DND-41 (cell line): ENCODE data around the gene TEKT1.

Experiments used
- EZH2 ChIP-seq: IDR thresholded peaks from 3 replicates; pipeline ENCODE4 v1.6.1; 2012; ENCODE audit warnings: borderline replicate concordance, low read depth, mild to moderate bottlenecking, moderate library complexity, low read length, inconsistent platforms; ENCODE audit not compliant: severe bottlenecking
- TF ChIP-seq, protein P1 (sequence below): IDR thresholded peaks from 2 replicates; pipeline ENCODE4 v1.5.1; 2012; ENCODE audit warnings: borderline replicate concordance, low read length, moderate library complexity, mild to moderate bottlenecking; ENCODE audit not compliant: poor library complexity, severe bottlenecking; ENCODE audit errors: extremely low read depth

- TF ChIP-seq, protein P1, sequence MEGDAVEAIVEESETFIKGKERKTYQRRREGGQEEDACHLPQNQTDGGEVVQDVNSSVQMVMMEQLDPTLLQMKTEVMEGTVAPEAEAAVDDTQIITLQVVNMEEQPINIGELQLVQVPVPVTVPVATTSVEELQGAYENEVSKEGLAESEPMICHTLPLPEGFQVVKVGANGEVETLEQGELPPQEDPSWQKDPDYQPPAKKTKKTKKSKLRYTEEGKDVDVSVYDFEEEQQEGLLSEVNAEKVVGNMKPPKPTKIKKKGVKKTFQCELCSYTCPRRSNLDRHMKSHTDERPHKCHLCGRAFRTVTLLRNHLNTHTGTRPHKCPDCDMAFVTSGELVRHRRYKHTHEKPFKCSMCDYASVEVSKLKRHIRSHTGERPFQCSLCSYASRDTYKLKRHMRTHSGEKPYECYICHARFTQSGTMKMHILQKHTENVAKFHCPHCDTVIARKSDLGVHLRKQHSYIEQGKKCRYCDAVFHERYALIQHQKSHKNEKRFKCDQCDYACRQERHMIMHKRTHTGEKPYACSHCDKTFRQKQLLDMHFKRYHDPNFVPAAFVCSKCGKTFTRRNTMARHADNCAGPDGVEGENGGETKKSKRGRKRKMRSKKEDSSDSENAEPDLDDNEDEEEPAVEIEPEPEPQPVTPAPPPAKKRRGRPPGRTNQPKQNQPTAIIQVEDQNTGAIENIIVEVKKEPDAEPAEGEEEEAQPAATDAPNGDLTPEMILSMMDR = no peak
- no peak for TF ChIP-seq EZH2
Measured at GRCh38 chr17:6830383-6830986, 1.0 kb downstream of the TEKT1 start.
